Muscle layer of duodenum (tissue), 2 donors: Measurements from ENCODE around the gene CAMK1D.
"Not testable (repeated sequence)": the region's sequence is repeated elsewhere in the genome, so short reads cannot be mapped to it uniquely, and the experiment has no call there.

Source experiments
- H3K27ac ChIP-seq: one replicate; pipeline ENCODE4 v1.7.0; 2013; ENCODE audit warnings: mild to moderate bottlenecking, low read length
- H3K27me3 ChIP-seq: one replicate; pipeline ENCODE4 v1.7.0; 2013; ENCODE audit warnings: low read depth, mild to moderate bottlenecking, control low read depth, low read length
- H3K36me3 ChIP-seq, 2 donors: one replicate each; pipeline ENCODE4 v1.7.0; 2013; ENCODE audit warnings: low read length in 2 of 2, control low read depth in 1 of 2, mild to moderate bottlenecking in 1 of 2; ENCODE audit not compliant: insufficient read depth in 2 of 2, control insufficient read depth in 1 of 2
- H3K4me1 ChIP-seq, 2 donors: one replicate each; pipeline ENCODE4 v1.7.0; 2013; ENCODE audit warnings: low read length in 2 of 2, mild to moderate bottlenecking in 2 of 2, control low read depth in 1 of 2, moderate library complexity in 1 of 2; ENCODE audit not compliant: insufficient read depth in 2 of 2, control insufficient read depth in 1 of 2
- H3K4me3 ChIP-seq, 2 donors: one replicate each; pipeline ENCODE4 v1.7.0; 2013; ENCODE audit warnings: low read length in 2 of 2, low read depth in 1 of 2, mild to moderate bottlenecking in 1 of 2
- H3K9me3 ChIP-seq, 2 donors: one replicate each; pipeline ENCODE4 v1.7.0; 2013; ENCODE audit warnings: low read length in 2 of 2, control low read depth in 1 of 2, mild to moderate bottlenecking in 1 of 2; ENCODE audit not compliant: control insufficient read depth in 1 of 2
- donor health status: healthy.

Gene CAMK1D

DNA sequence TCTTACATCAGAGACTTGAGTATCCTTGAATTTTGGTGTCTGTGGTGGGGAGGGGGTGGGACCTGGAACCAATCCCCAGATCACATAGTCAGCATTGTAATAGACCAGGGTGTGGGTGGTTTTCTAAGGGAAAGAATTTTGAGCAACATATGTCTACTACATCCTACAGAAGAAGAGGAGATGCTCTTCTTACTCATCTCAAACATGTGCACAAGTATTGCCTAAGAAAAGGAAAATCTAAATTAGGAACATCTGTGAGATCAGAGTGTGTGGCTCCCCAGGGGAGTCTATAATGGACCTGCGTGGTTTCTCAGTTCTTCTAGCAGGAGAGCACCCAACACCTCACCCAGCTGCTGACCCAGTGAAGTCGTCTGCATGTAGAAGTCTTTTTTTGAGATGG, 503.3 kb downstream of the CAMK1D start:
- Histone ChIP-seq H3K9me3 (no peaks in the 10 kb centered on the region), H3K27ac (no peak overlapping the region), H3K4me3 (no peak overlapping the region), H3K27me3 (no peaks in the 10 kb centered on the region), H3K4me1 (peaks cover 0 to 12% of the 10 kb centered on the region in 2 donors), H3K36me3 (no peaks in the 10 kb centered on the region)

- Histone ChIP-seq H3K27me3 (no peaks in the 10 kb centered on the region), H3K4me1 (no peaks in the 10 kb centered on the region), H3K9me3 (no peaks in the 10 kb centered on the region), H3K27ac (no peak overlapping the region), H3K4me3 (no peak overlapping the region), H3K36me3 (no peaks in the 10 kb centered on the region)
These were observed 505.6 kb downstream of the CAMK1D start for GRCh38 chr10:12854988-12855387.

- H3K27ac ChIP-seq = no peak overlapping the region
- no peaks in the 10 kb centered on the region for H3K36me3 ChIP-seq
- H3K4me3 ChIP-seq = no peak overlapping the region
- no peaks in the 10 kb centered on the region for H3K27me3 ChIP-seq
- no peaks in the 10 kb centered on the region for H3K4me1 ChIP-seq
- H3K9me3 ChIP-seq = no peaks in the 10 kb centered on the region
These were observed 513.1 kb downstream of the CAMK1D start for GRCh38 chr10:12862459-12862858.

GRCh38 chr10:12865515-12865914, 516.2 kb downstream of the CAMK1D start:
- not testable (repeated sequence) for H3K9me3 ChIP-seq, H3K27me3 ChIP-seq, H3K27ac ChIP-seq, H3K36me3 ChIP-seq, H3K4me3 ChIP-seq, H3K4me1 ChIP-seq

- H3K36me3 ChIP-seq = no peaks in the 10 kb centered on the region
These were observed 518.9 kb downstream of the CAMK1D start for GRCh38 chr10:12868229-12868628.

GRCh38 chr10:12869427-12869826, 520.1 kb downstream of the CAMK1D start:
- Histone ChIP-seq H3K4me1 (no peaks in the 10 kb centered on the region), H3K4me3 (no peak overlapping the region), H3K36me3 (no peaks in the 10 kb centered on the region), H3K9me3 (no peaks in the 10 kb centered on the region), H3K27me3 (no peaks in the 10 kb centered on the region), H3K27ac (no peak overlapping the region)

More at GRCh38 chr10:12868229-12868628, 518.9 kb downstream of the CAMK1D start:
- H3K9me3 ChIP-seq = no peaks in the 10 kb centered on the region
- H3K4me3 ChIP-seq = no peak overlapping the region
- H3K27ac ChIP-seq = no peak overlapping the region
- H3K27me3 ChIP-seq = no peaks in the 10 kb centered on the region
- no peaks in the 10 kb centered on the region for H3K4me1 ChIP-seq

- Histone ChIP-seq H3K4me3 (no peak overlapping the region), H3K27me3 (no peaks in the 10 kb centered on the region), H3K36me3 (no peaks in the 10 kb centered on the region), H3K4me1 (peaks cover 0 to 6% of the 10 kb centered on the region in 2 donors), H3K9me3 (no peaks in the 10 kb centered on the region), H3K27ac (no peak overlapping the region)
These were observed 523.2 kb downstream of the CAMK1D start for GRCh38 chr10:12872577-12872976.

DNA sequence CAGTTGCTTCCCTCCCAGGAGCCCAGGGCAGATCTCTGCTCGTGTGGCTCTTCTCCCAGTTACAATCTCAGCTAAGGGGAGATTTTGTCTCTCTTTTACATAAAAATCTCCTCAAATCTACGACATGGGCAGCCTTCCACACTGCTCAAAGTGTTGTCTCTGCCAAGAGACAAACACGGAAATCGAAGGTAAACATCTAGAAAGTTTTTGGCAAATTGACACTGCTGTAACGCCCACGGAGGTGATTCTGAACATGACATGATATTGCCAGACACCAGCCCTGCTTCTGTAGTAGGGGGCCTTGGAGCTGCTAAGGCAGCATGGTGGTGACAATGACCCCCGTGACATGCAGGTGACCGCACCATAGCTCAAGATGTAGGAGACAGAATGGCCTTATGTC, 523.8 kb downstream of the CAMK1D start:
- Histone ChIP-seq H3K27me3 (no peaks in the 10 kb centered on the region), H3K4me3 (no peak overlapping the region), H3K36me3 (no peaks in the 10 kb centered on the region), H3K27ac (no peak overlapping the region), H3K9me3 (no peaks in the 10 kb centered on the region), H3K4me1 (peaks cover 0 to 6% of the 10 kb centered on the region in 2 donors)

- peaks cover 0 to 6% of the 10 kb centered on the region in 2 donors for H3K4me1 ChIP-seq
- no peaks in the 10 kb centered on the region for H3K36me3 ChIP-seq
- no peaks in the 10 kb centered on the region for H3K27me3 ChIP-seq
- H3K9me3 ChIP-seq = peaks cover 0 to under 1% of the 10 kb centered on the region in 2 donors
- H3K27ac ChIP-seq = no peak overlapping the region
- no peak overlapping the region for H3K4me3 ChIP-seq
These were observed 525.2 kb downstream of the CAMK1D start for GRCh38 chr10:12874501-12874900.

DNA sequence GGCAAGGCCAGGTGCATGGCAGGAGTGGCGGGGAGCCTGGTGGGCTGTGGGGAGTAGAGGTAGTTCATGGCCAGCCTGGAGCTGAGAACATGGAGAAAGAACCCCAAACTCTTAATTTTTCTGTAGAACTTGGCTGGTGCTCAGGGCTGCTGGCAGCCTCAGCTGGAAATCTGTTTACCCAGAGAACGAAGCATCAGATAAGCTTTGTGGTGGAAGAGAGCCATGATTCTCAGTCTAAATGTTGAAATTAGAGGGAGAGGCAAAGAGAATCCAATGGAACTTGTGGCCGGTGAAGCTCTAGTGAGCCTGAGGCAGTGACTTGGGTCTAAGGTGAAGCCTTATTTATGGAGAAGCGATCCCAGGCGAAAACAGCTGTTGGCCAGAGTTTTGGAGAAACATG, 525.8 kb downstream of the CAMK1D start:
- H3K4me3 ChIP-seq = no peak overlapping the region
- no peak overlapping the region for H3K27ac ChIP-seq
- H3K9me3 ChIP-seq = peaks cover 0 to 4% of the 10 kb centered on the region in 2 donors
- no peaks in the 10 kb centered on the region for H3K36me3 ChIP-seq
- peaks cover 0 to 6% of the 10 kb centered on the region in 2 donors for H3K4me1 ChIP-seq
- no peaks in the 10 kb centered on the region for H3K27me3 ChIP-seq

- Histone ChIP-seq H3K4me3 (no peak overlapping the region), H3K36me3 (no peaks in the 10 kb centered on the region), H3K9me3 (peaks cover 0 to 4% of the 10 kb centered on the region in 2 donors), H3K4me1 (peaks cover 0 to 6% of the 10 kb centered on the region in 2 donors), H3K27ac (no peak overlapping the region), H3K27me3 (no peaks in the 10 kb centered on the region)
These were observed 526.9 kb downstream of the CAMK1D start for GRCh38 chr10:12876266-12876665.

DNA sequence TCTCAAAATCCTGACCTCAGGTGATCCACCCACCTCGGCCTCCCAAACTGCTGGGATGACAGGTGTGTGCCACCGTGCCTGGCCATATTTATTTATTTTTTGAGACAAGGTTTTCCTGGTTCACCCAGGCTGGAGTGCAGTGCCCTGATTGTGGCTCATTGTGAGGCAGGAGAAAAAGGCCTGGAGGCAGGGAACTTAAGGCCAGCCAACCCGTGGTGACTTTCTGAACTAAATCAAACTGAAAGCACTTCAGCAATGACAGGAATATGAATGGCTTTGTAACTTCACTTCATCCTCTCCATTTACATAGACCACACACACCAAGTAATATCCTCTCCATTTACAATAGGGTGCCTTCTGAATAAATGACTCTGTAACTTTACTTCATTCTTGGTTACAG, 527.8 kb downstream of the CAMK1D start:
- no peak overlapping the region for H3K27ac ChIP-seq

More for the DNA sequence above, 527.8 kb downstream of the CAMK1D start:
- Histone ChIP-seq H3K36me3 (no peaks in the 10 kb centered on the region), H3K4me3 (no peak overlapping the region), H3K4me1 (peaks cover 0 to 6% of the 10 kb centered on the region in 2 donors), H3K9me3 (peaks cover 0 to 4% of the 10 kb centered on the region in 2 donors), H3K27me3 (no peaks in the 10 kb centered on the region)
